ENCODE results near the gene TRRAP.

The TRRAP gene

DNA sequence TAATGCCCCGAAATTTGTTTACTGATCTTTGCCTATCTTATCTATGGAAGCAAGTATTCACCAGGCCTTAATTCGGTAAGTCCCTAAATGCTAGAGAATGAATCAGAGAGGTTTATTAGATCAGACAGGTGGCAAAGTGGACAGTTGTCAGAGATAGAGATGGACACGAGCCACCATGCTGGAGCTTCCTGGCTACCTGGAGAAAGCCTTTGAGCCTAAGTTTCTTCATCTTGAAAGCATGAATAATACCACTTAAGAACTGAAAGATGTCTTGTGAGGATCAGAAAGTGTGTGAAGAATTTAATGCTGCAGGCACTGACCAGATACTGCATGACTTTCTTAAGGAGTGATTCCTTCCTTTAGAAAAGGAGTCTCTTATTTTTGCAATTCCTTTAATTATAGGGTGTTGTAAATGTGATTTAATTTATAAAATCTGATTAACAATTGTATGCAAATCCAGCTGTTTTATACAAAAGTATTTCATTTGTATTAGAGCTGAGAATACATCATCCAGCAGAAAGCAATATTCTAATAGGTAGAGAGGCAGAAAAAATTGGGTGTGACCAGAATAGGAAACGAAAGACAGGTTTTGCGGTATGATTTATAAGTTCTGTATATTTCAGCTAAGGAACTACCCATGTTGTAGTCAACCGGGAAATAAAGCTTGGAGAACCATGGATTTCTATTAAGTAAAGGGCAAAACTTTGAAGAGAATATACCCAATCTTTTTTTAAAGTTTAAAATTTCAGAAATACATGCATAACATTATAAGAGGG, 182.9 kb downstream of the TRRAP start:
- DNase-seq (ENCODE audit: low spot score): no peak

All from AG08395 (cell line).